HPDE6-E6E7 (cell line): ENCODE data around the gene IGSF6.

Experiments
- DNase-seq: peaks from one replicate; pipeline ENCODE4 v3.0.0; 2011; ENCODE audit warnings: missing footprints; ENCODE audit errors: extremely low spot score

Gene IGSF6

DNA sequence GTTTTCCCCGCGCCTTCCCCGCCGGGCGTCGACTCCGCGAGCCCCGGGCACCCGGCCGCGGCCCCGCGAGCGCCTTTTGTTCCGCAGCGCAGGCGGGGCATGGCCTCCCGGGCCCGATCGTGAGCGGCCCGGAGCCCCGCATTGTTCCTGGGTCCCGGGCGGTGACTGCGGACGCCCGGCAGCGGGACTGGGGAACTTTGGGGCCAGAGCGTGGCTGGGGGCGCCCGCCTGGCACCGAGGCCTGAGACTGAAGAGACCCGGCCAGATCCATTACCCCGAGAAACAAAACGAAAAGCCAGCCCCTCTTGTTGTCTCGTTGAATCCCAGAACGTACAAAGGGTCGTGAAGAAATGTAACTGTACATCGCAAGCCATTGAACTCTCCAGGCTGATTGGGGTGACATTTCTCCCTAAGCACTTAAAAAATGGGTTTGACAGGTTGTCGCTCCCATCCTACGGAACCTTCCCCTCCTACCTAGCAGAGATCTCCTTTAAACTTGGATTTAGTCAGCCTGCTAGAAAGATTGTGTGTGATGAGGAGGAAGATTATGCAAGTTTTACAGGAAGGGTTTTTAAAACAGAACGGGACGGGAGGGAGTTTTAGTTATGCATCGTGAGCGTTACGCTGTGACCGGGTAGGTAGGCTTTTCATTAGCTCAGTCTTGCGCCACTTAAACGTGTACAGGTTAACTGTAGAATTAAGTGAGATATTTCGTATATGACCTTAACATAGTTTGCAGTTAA lies 52.2 kb downstream of the IGSF6 start:
- DNase-seq: peak; percentile 17

DNA sequence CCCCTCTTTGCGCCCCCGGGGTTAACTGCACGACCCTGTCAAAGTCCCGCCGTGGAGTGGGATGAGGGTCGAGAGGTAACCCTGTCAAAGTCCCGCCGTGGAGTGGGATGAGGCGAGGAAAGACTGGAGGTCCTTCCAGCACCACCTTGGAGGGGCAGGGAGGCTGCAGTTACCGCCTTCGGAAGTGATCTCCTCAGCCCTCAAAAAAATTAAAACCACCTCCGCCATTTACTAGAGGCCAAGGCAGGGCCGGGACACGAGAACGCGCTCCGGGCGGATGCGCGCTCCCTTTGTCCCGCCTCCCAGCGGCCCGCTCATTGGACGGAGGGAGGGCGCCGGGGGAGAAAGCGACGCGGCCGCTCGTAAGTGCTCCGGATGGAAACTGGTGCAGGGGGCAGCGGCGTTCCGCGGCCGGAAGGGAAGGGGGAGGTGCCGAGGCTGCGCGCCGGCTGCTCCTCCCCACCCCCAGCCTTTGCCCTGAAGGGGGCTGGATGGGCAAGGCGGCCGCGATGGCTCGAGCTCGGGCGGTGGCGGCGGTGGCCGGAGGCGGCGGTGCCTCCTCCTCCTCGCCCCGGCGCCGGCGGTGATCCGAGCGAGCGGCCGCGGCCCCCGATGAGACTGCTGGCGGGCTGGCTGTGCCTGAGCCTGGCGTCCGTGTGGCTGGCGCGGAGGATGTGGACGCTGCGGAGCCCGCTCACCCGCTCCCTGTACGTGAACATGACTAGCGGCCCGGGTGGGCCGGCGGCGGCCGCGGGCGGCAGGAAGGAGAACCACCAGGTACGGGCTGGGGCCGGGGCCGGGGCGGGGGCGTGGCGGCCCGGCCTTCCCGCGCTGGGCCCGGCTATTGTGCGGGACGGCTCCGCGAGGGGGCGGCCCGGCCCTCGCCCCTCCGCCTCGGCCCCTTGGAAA lies 53.0 kb downstream of the IGSF6 start, which contains the start of gene METTL9:
Gene METTL9, plus strand, starts transcription at position 456 of the 909 bp plus-strand sequence. Its CDS starts 157 bp downstream, at position 613.
- peak; percentile 94 for DNase-seq

DNA sequence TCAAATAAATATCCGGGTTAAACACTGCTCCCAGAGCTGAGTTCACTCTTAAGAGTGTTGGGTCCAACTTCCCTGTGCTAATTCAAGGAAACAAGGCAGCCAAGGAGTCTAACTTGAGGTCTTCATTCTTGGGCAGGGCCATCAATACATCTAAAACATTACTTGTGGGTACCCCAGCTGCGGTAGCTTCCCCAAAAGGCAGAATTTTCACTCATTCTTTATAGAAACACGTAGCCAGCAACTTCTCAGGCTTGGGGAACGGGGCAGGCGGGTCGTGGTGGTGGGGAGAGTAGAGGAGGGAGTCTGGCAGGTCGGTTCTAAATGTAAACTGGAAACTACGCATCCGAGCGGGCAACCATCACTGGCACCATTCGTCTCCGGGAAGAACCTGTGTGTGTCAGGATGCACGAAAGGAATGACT lies 53.7 kb downstream of the IGSF6 start:
- DNase-seq: no peak

DNA sequence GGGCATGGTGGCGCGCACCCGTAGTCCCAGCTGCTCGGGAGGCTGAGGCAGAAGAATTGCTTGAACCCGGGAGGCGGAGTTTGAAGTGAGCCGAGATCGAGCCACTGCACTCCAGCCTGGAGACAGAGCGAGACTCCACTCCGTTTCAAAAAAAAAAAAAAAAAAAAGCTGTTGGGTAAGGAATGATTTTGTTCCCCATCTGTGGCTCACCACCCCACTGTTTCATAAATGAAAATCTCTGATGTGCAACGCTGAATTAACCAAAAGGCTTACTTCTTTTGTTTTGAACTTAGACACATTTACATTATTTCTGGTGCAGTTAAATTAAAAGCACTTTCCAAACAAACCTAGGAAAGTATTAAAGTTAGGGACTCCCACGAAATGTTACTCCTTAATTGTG lies 54.2 kb downstream of the IGSF6 start:
- no peak for DNase-seq

DNA sequence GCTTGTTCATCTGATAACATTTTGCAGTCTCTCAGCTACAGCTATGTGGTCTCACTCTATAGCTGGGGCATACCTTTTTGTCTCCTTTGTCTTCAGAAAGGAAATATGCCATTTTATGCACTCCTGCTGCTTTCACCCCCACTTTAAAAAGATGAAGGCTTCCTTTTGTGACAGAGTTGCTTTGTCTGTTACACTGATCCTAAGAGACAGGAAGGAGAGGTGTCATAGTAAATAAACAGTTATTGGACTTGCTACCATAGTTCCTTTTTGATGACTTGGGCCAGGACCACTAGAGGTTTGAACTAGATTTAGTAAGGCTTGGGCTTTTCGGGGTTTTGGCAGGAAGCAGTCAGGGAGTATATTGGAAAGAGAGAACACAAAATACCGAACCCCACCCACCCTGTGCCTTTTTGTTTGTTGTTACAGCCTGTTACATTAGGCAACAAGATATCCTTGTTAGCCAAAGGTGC lies 54.8 kb downstream of the IGSF6 start:
- no peak for DNase-seq

DNA sequence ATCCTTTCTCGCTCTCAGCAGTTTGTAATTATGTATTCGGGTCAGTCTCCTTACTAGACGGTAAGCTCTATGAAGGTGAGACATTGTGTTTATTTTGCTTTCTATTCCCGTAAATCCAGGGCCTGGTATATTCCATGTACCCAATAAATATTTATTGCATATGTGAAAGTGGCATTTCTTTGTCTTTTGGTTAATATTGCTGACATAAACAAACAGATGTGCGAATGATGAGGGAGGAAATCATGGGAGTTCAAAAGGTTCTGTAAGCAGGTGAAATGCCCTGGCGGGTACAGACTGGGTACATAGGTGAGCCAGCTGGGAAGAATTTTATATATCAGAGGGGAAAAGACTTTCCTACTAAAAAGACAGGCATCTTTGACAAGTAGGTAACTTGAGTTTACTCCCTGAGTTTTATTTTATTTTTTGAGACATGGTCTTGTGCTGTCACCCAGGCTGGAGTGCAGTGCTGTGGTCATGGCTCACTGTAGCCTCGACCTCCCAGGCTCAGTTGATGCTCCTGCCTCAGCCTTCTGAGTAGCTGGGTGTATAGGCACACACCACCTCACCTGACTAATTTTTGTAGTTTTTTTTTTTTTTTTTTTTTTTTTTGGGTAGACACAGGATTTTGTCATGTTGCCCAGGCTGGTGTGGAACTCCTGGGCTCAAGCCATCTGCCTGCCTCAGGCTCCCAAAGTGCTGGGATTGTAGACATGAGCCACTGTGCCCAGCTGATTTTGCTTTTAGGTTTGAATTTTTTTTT lies 58.7 kb downstream of the IGSF6 start:
- no peak for DNase-seq

DNA sequence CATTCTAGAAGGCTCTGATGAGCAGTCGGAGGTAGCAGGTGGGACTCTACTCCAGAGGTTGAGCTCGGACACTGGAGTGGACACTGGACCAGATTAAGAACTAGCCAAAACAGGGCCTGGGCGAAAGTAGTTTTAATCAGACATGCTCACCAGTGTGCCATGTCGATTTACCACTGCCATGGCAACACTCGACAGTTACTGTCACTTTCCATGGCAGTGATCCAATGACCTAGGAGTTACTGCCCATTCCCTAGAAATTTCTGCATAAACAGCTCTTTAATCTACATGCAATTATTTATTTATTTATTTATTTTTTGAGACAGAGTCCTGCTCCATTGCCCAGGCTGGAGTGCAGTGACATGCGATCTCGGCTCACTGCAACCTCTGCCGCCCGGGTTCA lies 60.2 kb downstream of the IGSF6 start:
- DNase-seq: no peak

DNA sequence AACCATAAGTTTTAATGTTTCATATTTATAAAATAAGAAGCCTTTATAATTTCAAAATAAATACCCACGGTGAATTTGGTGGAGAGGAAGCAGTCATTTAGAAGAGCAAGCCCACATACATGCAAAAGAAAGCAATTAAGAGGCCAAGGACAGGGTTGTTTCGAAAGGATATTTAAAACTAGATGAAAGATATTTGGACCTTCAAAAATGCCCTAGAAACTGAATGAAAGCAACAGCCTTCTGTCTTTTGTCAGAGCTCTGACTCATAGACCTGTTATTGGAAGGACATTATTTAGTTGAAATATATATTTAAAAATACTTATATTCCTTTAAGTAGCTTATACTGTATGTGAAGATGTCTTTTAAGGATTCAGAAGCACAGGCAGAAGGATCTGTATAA lies 61.6 kb downstream of the IGSF6 start:
- no peak for DNase-seq

DNA sequence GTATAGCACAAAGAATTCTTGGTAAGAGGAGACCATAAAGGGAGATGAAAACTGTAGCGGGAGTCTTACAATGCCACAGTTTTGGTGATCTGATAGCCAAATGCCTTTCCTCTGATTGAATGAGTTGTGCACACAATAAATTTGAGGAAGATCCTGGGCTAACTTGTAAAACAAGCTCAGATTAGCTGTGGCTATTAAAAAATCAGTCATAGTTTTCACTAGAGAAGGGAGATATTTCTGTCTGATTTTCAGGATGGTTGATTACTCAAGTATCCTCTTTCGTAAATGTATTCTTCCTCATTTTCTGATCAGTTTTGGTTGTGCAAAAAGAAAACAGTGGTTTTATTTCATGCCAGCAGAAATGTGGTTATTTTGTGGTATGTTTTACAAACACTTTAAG lies 62.1 kb downstream of the IGSF6 start:
- no peak for DNase-seq

DNA sequence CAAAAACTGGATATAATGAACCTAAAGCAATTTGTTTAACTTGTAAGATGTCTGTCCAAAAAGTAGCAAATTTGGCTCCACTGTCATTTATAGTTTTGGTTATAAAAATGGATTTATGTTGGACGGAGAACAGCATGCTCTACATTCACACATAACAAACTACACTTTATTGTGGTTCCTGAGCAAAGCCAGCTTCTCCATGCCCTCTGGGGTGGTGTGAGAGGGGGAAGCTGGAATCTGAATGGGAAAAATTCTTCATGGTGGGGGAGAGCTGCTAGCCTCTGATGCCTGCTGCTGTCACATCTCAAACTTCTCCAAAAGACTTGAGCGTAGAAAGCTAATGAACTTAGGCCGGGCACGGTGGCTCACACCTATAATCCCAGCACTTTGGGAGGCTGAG lies 62.9 kb downstream of the IGSF6 start:
- no peak for DNase-seq
